A549 (cell line): ENCODE results near the gene DGKD. TPM values are rescaled to one million over a fixed set of nuclear protein-coding genes. Genes with fewer than 3 reads are reported as not detected.

ENCODE experiments used
- ATAC-seq, 2 experiments: fragments of 200-7000 bp in 1 of 2; fragments of >200 bp in 1 of 2; cut with Nextera tagmentation in 1 of 2; cut with Tn5 transposase in 1 of 2; 3 replicates each; pipeline versions ENCODE4 v1.8.0 to v1.9.1; 2018 to 2020; ENCODE audit warnings: mild to moderate bottlenecking in 1 of 2, moderate library complexity in 1 of 2
- CTCF ChIA-PET: fragments of 300-600 bp; sonication (Branson Sonifier 250); formaldehyde crosslinking; extraction: SDS; loops from one replicate; lab custom pipeline; 2021; ENCODE audit warnings: antibody characterized with exemption, inconsistent platforms; lab: Yijun Ruan, JAX
- POLR2A ChIA-PET: fragments of 350-600 bp; formaldehyde crosslinking; extraction: SDS; loops from one replicate; lab custom pipeline; 2021; ENCODE audit warnings: antibody characterized with exemption, inconsistent platforms; lab: Yijun Ruan, JAX
- DNase-seq, 2 experiments: peaks; one replicate each; pipeline versions ENCODE4 v3.0.0 to v3.0.0-alpha.2; 2011 to 2016; ENCODE audit warnings: low read depth in 1 of 2, low spot score in 1 of 2
- FAIRE-seq: peaks from 2 replicates; lab custom pipeline; 2011; peaks lifted over from hg19 to GRCh38; lab: Jason Lieb, UNC
- H3K27ac ChIP-seq, 2 experiments: fragments of >200 bp; sonication (Bioruptor Twin); formaldehyde crosslinking; 3 replicates each; pipeline ENCODE4 v1.5.1; 2016 to 2017
- H3K4me1 ChIP-seq: fragments of >200 bp; sonication (Bioruptor Twin); formaldehyde crosslinking; 3 replicates; pipeline ENCODE4 v1.6.1; 2016
- H3K4me2 ChIP-seq: fragments of >200 bp; sonication (Bioruptor Twin); formaldehyde crosslinking; 3 replicates; pipeline ENCODE4 v1.6.1; 2016
- H3K4me3 ChIP-seq: fragments of >200 bp; sonication (Bioruptor Twin); formaldehyde crosslinking; 3 replicates; pipeline ENCODE4 v1.5.1; 2016
- H3K9me3 ChIP-seq: fragments of >200 bp; sonication (Bioruptor Twin); formaldehyde crosslinking; 3 replicates; pipeline ENCODE4 v1.6.1; 2016
- BHLHE40 ChIP-seq: IDR thresholded peaks from 2 replicates; pipeline ENCODE4 v1.6.1; 2012; ENCODE audit warnings: low read depth, low read length, inconsistent platforms
- CBX2 ChIP-seq: fragments of 200-600 bp; sonication (generic); IDR thresholded peaks from 2 replicates; pipeline ENCODE4 v1.6.1; 2016; ENCODE audit warnings: low read depth, mild to moderate bottlenecking, borderline replicate concordance
- CHD2 ChIP-seq: fragments of 150-350 bp; IDR thresholded peaks from 2 replicates; pipeline ENCODE4 v1.6.1; 2014; ENCODE audit warnings: low read length; ENCODE audit not compliant: partially characterized antibody
- CHD4 ChIP-seq: fragments of 200-600 bp; sonication (generic); IDR thresholded peaks from 2 replicates; pipeline ENCODE4 v1.6.1; 2016; ENCODE audit warnings: antibody characterized with exemption, mild to moderate bottlenecking, borderline replicate concordance
- EHMT2 ChIP-seq: fragments of 200-600 bp; sonication (generic); IDR thresholded peaks from 2 replicates; pipeline ENCODE4 v1.6.1; 2016; ENCODE audit warnings: antibody characterized with exemption, low read depth, mild to moderate bottlenecking, moderate library complexity
- EP300 ChIP-seq, 2 experiments: fragments of >200 bp; sonication (Bioruptor Twin); formaldehyde crosslinking; IDR thresholded peaks; 2 replicates in 1 of 2; 3 replicates in 1 of 2; pipeline ENCODE4 v1.6.1; 2016 to 2017
- ESRRA ChIP-seq: fragments of 150-350 bp; IDR thresholded peaks from 2 replicates; pipeline ENCODE4 v1.6.1; 2014; ENCODE audit warnings: mild to moderate bottlenecking, low read length, borderline replicate concordance
- FOXS1 ChIP-seq: fragments of 250-450 bp; sonication (Bioruptor Pico); IDR thresholded peaks from 2 replicates; pipeline ENCODE4 v1.5.0; 2020; ENCODE audit warnings: mild to moderate bottlenecking, moderate library complexity
- GATA3 ChIP-seq: IDR thresholded peaks from 2 replicates; pipeline ENCODE4 v1.6.1; 2012; ENCODE audit warnings: borderline replicate concordance
- HDAC2 ChIP-seq: fragments of 200-600 bp; sonication (generic); IDR thresholded peaks from 2 replicates; pipeline ENCODE4 v1.6.1; 2016
- HEYL ChIP-seq: fragments of 250-450 bp; sonication (Bioruptor Pico); IDR thresholded peaks from 2 replicates; pipeline ENCODE4 v1.8.0; 2021; ENCODE audit warnings: mild to moderate bottlenecking, moderate library complexity
- HOXB13 ChIP-seq: fragments of 250-450 bp; sonication (Bioruptor Pico); IDR thresholded peaks from 2 replicates; pipeline ENCODE4 v1.5.0; 2020; ENCODE audit warnings: low read depth, mild to moderate bottlenecking, moderate library complexity
- HOXB5 ChIP-seq: fragments of 250-450 bp; sonication (Bioruptor Pico); IDR thresholded peaks from 2 replicates; pipeline ENCODE4 v1.5.0; 2020; ENCODE audit warnings: mild to moderate bottlenecking, moderate library complexity
- JUN ChIP-seq, 2 experiments: fragments of >200 bp; sonication (Bioruptor Twin); formaldehyde crosslinking; IDR thresholded peaks; 2 replicates in 1 of 2; 3 replicates in 1 of 2; pipeline ENCODE4 v1.6.1; 2016 to 2017
- KDM1A ChIP-seq: fragments of 200-600 bp; sonication (generic); IDR thresholded peaks from 2 replicates; pipeline ENCODE4 v1.6.1; 2016; ENCODE audit warnings: low read depth, mild to moderate bottlenecking
- KDM5A ChIP-seq: fragments of 200-600 bp; sonication (generic); IDR thresholded peaks from 2 replicates; pipeline ENCODE4 v1.6.1; 2016; ENCODE audit warnings: antibody characterized with exemption, mild to moderate bottlenecking
- PHF8 ChIP-seq: fragments of 200-600 bp; sonication (generic); IDR thresholded peaks from 2 replicates; pipeline ENCODE4 v1.6.1; 2016; ENCODE audit warnings: low read depth, mild to moderate bottlenecking, antibody characterized with exemption, moderate library complexity, borderline replicate concordance
- RARB ChIP-seq: fragments of 250-450 bp; sonication (Bioruptor Pico); IDR thresholded peaks from 2 replicates; pipeline ENCODE4 v1.8.0; 2021; ENCODE audit warnings: mild to moderate bottlenecking, moderate library complexity
- REST ChIP-seq: fragments of 200-600 bp; sonication (generic); IDR thresholded peaks from 2 replicates; pipeline ENCODE4 v1.6.1; 2016; ENCODE audit warnings: antibody characterized with exemption, mild to moderate bottlenecking, moderate library complexity
- RNF2 ChIP-seq: fragments of 200-600 bp; sonication (generic); IDR thresholded peaks from 2 replicates; pipeline ENCODE4 v1.6.1; 2016; ENCODE audit warnings: low read depth, mild to moderate bottlenecking, antibody characterized with exemption, moderate library complexity, borderline replicate concordance
- SMC3 ChIP-seq: fragments of >200 bp; sonication (Bioruptor Twin); formaldehyde crosslinking; IDR thresholded peaks from 3 replicates; pipeline ENCODE4 v1.6.1; 2018; ENCODE audit warnings: inconsistent platforms
- TFCP2L1 ChIP-seq: fragments of 250-450 bp; sonication (Bioruptor Pico); IDR thresholded peaks from 2 replicates; pipeline ENCODE4 v1.5.0; 2021; ENCODE audit warnings: mild to moderate bottlenecking
- ZC3H11A ChIP-seq: fragments of 450-650 bp; IDR thresholded peaks from 2 replicates; pipeline ENCODE4 v1.6.1; 2014; ENCODE audit warnings: antibody characterized with exemption, mild to moderate bottlenecking
- WGBS: methylation state at CpG from one replicate; pipeline ENCODE4 v1.1.6; 2017; ENCODE audit errors: missing lambda C conversion rate; 5-methylcytosine and 5-hydroxymethylcytosine counted together
- polyA plus RNA-seq, 4 experiments: library from polyadenylated mRNA; depleted of rRNA in 3 of 4; stranded (reverse); fragments of >200 nt; fragmentation: RNase III in 1 of 4; extraction: RNeasy Plus Mini Kit Qiagen cat#74134 plus additional on column Dnase treatment in 1 of 4; gene quantifications; 2 replicates in 3 of 4; 3 replicates in 1 of 4; pipeline ENCODE4 v1.2.3, GENCODE V29; 2011 to 2017
- TF ChIP-seq, protein P1 (sequence below): fragments of 250-450 bp; sonication (Bioruptor Pico); IDR thresholded peaks from 2 replicates; pipeline ENCODE4 v1.5.0; 2021; ENCODE audit warnings: mild to moderate bottlenecking, moderate library complexity, borderline replicate concordance
- TF ChIP-seq, protein P2 (sequence below): IDR thresholded peaks from 2 replicates; pipeline ENCODE4 v1.6.1; 2012; ENCODE audit warnings: low read depth, borderline replicate concordance

Gene DGKD
- polyA plus RNA-seq, 2 of the 4 experiments (the other 2 are of a cell fraction), result 68.8 to 99.6 TPM

DNA sequence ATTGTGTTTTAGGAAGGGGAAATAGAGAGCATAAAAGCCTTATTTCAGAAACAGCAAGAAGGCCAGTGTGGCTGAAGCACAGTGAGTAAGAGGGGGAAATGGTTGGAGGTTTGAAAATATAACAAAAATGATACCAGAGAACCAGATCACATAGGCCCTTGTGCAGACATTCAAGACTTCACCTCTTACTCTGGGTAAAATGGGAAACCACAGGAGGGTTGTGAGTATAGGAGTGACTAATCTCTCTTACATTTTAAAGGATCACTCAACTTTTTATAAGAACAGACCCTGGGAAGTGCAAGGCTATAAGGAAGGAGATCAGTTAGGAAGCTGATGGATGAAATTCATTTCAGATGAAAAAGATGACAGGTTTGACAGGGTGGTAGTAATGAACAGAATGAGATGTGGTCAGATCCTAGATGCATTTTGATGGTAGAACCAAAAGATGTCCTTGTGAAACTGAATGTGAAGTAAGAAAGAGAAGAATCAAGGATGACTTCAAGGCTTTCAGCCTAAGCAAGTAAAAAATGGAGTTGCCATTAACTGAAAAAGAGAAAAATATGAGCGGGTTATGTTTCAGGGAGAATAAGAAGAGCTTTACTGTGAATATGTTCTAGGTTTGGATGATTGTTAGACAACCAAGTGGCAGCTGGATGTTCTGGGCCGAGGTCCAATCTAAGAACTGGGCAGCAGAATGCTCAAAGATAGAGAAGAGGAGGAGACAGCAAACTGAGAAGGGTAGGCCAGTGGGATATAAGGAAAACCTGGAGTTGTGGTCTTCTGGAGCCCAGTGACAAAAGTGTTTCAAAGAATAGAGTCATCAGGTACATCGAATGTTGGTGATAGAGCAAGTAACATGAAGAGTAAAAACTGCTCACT is 147.1 kb downstream of the DGKD start:
- ChIA-PET POLR2A (no interaction called here), CTCF (interaction anchor here (0.8 kb wide), 1 partner anchor 395 kb away, joined by 3 read pairs; no protein-coding TSS in a partner anchor)
- no peak for FAIRE-seq
- no peak overlapping the region for H3K4me2 ChIP-seq
- H3K4me3 ChIP-seq, result no peak overlapping the region
- peak overlapping the region; percentile 9 to 54; a peak in 2 of 6 replicates for H3K27ac ChIP-seq
- no peak for ATAC-seq
- H3K4me1 ChIP-seq, result peaks cover 3% of the 10 kb centered on the region
- no peak for DNase-seq
- peaks cover 37% of the 10 kb centered on the region for H3K9me3 ChIP-seq
- TF ChIP-seq ZC3H11A (no peak), ESRRA (no peak), CHD4 (no peak), EP300 (IDR thresholded peaks at IDR 0.05) (no peak), GATA3 (no peak), CHD2 (no peak), HOXB5 (CRISPR knock-in tag) (no peak), BHLHE40 (no peak), FOXS1 (CRISPR knock-in tag) (no peak), CBX2 (no peak), JUN (IDR thresholded peaks at IDR 0.05) (no peak), EHMT2 (no peak), RNF2 (no peak), RARB (CRISPR knock-in tag) (no peak), KDM1A (no peak), PHF8 (no peak), TFCP2L1 (no peak)
- TF ChIP-seq, protein P1, sequence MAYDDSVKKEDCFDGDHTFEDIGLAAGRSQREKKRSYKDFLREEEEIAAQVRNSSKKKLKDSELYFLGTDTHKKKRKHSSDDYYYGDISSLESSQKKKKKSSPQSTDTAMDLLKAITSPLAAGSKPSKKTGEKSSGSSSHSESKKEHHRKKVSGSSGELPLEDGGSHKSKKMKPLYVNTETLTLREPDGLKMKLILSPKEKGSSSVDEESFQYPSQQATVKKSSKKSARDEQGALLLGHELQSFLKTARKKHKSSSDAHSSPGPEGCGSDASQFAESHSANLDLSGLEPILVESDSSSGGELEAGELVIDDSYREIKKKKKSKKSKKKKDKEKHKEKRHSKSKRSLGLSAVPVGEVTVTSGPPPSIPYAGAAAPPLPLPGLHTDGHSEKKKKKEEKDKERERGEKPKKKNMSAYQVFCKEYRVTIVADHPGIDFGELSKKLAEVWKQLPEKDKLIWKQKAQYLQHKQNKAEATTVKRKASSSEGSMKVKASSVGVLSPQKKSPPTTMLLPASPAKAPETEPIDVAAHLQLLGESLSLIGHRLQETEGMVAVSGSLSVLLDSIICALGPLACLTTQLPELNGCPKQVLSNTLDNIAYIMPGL, result no peak
- TF ChIP-seq, protein P2, sequence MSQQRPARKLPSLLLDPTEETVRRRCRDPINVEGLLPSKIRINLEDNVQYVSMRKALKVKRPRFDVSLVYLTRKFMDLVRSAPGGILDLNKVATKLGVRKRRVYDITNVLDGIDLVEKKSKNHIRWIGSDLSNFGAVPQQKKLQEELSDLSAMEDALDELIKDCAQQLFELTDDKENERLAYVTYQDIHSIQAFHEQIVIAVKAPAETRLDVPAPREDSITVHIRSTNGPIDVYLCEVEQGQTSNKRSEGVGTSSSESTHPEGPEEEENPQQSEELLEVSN, result no peak
- WGBS, result 96% methylated on average over 3 of the region's 3 CpGs

DNA sequence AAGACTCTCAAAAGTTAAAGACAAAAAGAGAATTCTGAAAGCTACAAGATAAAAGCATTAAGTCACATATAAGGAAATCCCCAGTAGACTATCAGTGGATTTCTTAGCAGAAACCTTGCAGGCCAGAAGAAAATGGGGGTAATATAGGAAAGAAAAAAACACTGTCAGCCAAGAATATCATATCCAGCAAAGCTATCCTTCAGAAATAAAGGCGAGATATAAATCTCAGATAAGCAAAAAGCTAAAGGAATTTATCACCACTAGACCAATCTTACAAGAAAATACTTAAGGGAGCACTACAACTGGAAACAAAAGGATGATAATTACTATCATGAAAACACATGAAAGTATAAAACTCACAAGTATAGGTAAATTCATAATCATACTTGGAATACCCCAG is 149.2 kb downstream of the DGKD start:
- DNase-seq, result no peak
- CTCF ChIA-PET, result interaction anchor here (0.5 to 1.9 kb wide), 3 partner anchors 14 to 886 kb away, joined by 3 to 6 read pairs (median 3); no protein-coding TSS in a partner anchor
- TF ChIP-seq REST (no peak), RARB (CRISPR knock-in tag) (no peak), BHLHE40 (no peak), SMC3 (no peak), CHD4 (no peak), HDAC2 (no peak), HOXB13 (CRISPR knock-in tag) (no peak), KDM5A (no peak), ZC3H11A (no peak), HEYL (no peak), EHMT2 (no peak)
- FAIRE-seq, result no peak
- Histone ChIP-seq H3K4me3 (no peak overlapping the region), H3K27ac (no peak overlapping the region), H3K9me3 (peaks cover 40% of the 10 kb centered on the region), H3K4me1 (no peaks in the 10 kb centered on the region), H3K4me2 (no peak overlapping the region)
- POLR2A ChIA-PET, result no interaction called here
- 90% methylated on average over 1 of the region's 1 CpG for WGBS
- no peak for ATAC-seq
